Left ventricle myocardium inferior (tissue), 1 donor: ENCODE results near the gene LCE1F. TPM values are rescaled to one million over a fixed set of nuclear protein-coding genes. Genes with fewer than 3 reads are reported as not detected.

Source experiments
- DNase-seq: peaks from one replicate; pipeline ENCODE4 v3.0.0-alpha.2; 2020
- H3K27ac ChIP-seq: fragments of 200-600 bp; replicated peaks from 2 replicates; pipeline ENCODE4 v1.8.0; 2021
- H3K27me3 ChIP-seq: fragments of 200-600 bp; 2 replicates; pipeline ENCODE4 v1.8.0; 2021; ENCODE audit warnings: low read depth
- H3K36me3 ChIP-seq: fragments of 200-600 bp; 2 replicates; pipeline ENCODE4 v1.8.0; 2021
- H3K4me1 ChIP-seq: fragments of 200-600 bp; 2 replicates; pipeline ENCODE4 v1.8.0; 2021
- H3K4me3 ChIP-seq: fragments of 200-600 bp; 2 replicates; pipeline ENCODE4 v1.8.0; 2021; ENCODE audit warnings: mild to moderate bottlenecking, moderate library complexity
- H3K9me3 ChIP-seq: fragments of 200-600 bp; replicated peaks from 2 replicates; pipeline ENCODE4 v1.8.0; 2021
- CTCF ChIP-seq: fragments of 200-600 bp; IDR thresholded peaks from 2 replicates; pipeline ENCODE4 v1.8.0; 2021; ENCODE audit warnings: antibody characterized with exemption, mild to moderate bottlenecking, borderline replicate concordance
- intact Hi-C: fragments of 100-400 bp; cut with micrococcal nuclease; formaldehyde crosslinking; loops from one replicate; pipeline ENCODE4 v1.11.0; 2022
- total RNA-seq: library from RNA; stranded (reverse); fragmentation: NEBNext Ultra II Directional; extraction: Animal tissue kit (Norgen Biotek cat#: 25700); gene quantifications from one replicate; pipeline ENCODE4 v1.2.1, GENCODE V29; 2021
- donor health status: DM: no; HTN: yes; CAD: no; lungs with severe emphysema.

The LCE1F gene
- total RNA-seq, 1 donor from 2014 or later = not detected

GRCh38 chr1:152752225-152752624 is 22.7 kb upstream of the LCE1F start:
- TF ChIP-seq CTCF = no peak
- intact Hi-C loops = no loop called here
- H3K4me1 ChIP-seq = no peaks in the 10 kb centered on the region
- no peak overlapping the region for H3K27ac ChIP-seq
- no peaks in the 10 kb centered on the region for H3K36me3 ChIP-seq
- no peak for DNase-seq
- no peaks in the 10 kb centered on the region for H3K9me3 ChIP-seq
- peaks cover 24% of the 10 kb centered on the region for H3K27me3 ChIP-seq
- no peak overlapping the region for H3K4me3 ChIP-seq

- H3K4me1 ChIP-seq = no peaks in the 10 kb centered on the region
- H3K4me3 ChIP-seq = no peak overlapping the region
- H3K9me3 ChIP-seq = no peaks in the 10 kb centered on the region
- no peak for TF ChIP-seq CTCF
- no peak for DNase-seq
- peaks cover 24% of the 10 kb centered on the region for H3K27me3 ChIP-seq
- intact Hi-C loops = no loop called here
- H3K27ac ChIP-seq = no peak overlapping the region
- H3K36me3 ChIP-seq = no peaks in the 10 kb centered on the region
These were observed 21.4 kb upstream of the LCE1F start for GRCh38 chr1:152753586-152753985.

GRCh38 chr1:152756872-152757271 is 18.1 kb upstream of the LCE1F start:
- H3K36me3 ChIP-seq = no peaks in the 10 kb centered on the region
- intact Hi-C loops = no loop called here
- no peaks in the 10 kb centered on the region for H3K9me3 ChIP-seq
- H3K27me3 ChIP-seq = peaks cover 8% of the 10 kb centered on the region
- TF ChIP-seq CTCF = no peak
- no peak for DNase-seq
- H3K27ac ChIP-seq = no peak overlapping the region
- H3K4me3 ChIP-seq = no peak overlapping the region
- no peaks in the 10 kb centered on the region for H3K4me1 ChIP-seq

GRCh38 chr1:152757747-152758146 is 17.2 kb upstream of the LCE1F start, which contains the start of gene KPRP:
TSS of gene KPRP (plus strand) at chr1:152758025. CDS start at chr1:152759589, 1,564 bp downstream.
- no peak for DNase-seq
- H3K36me3 ChIP-seq = no peaks in the 10 kb centered on the region
- TF ChIP-seq CTCF = no peak
- no peak within 1 kb of the TSS for H3K4me3 ChIP-seq
- peaks cover 8% of the 10 kb centered on the region for H3K27me3 ChIP-seq
- no peaks in the 10 kb centered on the region for H3K9me3 ChIP-seq
- intact Hi-C loops = no loop called here
- H3K27ac ChIP-seq = no peak within 1 kb of the TSS
- no peaks in the 10 kb centered on the region for H3K4me1 ChIP-seq

GRCh38 chr1:152758636-152759035 is 16.3 kb upstream of the LCE1F start:
- no peak for TF ChIP-seq CTCF
- intact Hi-C loops = no loop called here
- H3K36me3 ChIP-seq = no peaks in the 10 kb centered on the region
- H3K4me1 ChIP-seq = no peaks in the 10 kb centered on the region
- H3K9me3 ChIP-seq = no peaks in the 10 kb centered on the region
- H3K27ac ChIP-seq = no peak overlapping the region
- DNase-seq = no peak
- H3K4me3 ChIP-seq = no peak overlapping the region
- peaks cover 8% of the 10 kb centered on the region for H3K27me3 ChIP-seq
